Cardiac muscle cell (in vitro differentiated cells and primary cell): Measurements from ENCODE around the gene ITIH1. TPM values are rescaled to one million over a fixed set of nuclear protein-coding genes. Genes with fewer than 3 reads are reported as not detected.

Experiments
- DNase-seq, 2 donors: peaks; one replicate each; pipeline versions ENCODE4 v3.0.0 to v3.0.0-alpha.2; 2010 to 2017; ENCODE audit warnings: low read depth in 1 of 2, low spot score in 1 of 2
- H3K27ac ChIP-seq: fragments of 200-600 bp; sonication (generic); 2 replicates; pipeline ENCODE4 v1.5.1; 2016
- H3K27me3 ChIP-seq: fragments of 200-600 bp; sonication (generic); 2 replicates; pipeline ENCODE4 v1.6.0; 2016; ENCODE audit warnings: control low read depth
- H3K36me3 ChIP-seq: fragments of 200-600 bp; sonication (generic); 2 replicates; pipeline ENCODE4 v1.5.1; 2016; ENCODE audit warnings: control low read depth
- H3K4me1 ChIP-seq: fragments of 200-600 bp; sonication (generic); 2 replicates; pipeline ENCODE4 v1.8.1; 2017; ENCODE audit warnings: low read depth, mild to moderate bottlenecking, mixed run types
- H3K4me3 ChIP-seq: fragments of 200-600 bp; sonication (generic); 2 replicates; pipeline ENCODE4 v1.5.1; 2016; ENCODE audit warnings: mild to moderate bottlenecking
- H3K9me3 ChIP-seq: fragments of 200-600 bp; sonication (generic); 2 replicates; pipeline ENCODE4 v1.5.1; 2017; ENCODE audit warnings: low read depth, mild to moderate bottlenecking, control low read depth
- polyA plus RNA-seq: library from polyadenylated mRNA; unstranded; fragments of >200 nt; fragmentation: Nextera tagmentation; extraction: Ambion mirVana; gene quantifications from 2 replicates; pipeline ENCODE4 v1.2.1, GENCODE V29; 2016
- total RNA-seq: library from RNA; depleted of rRNA; stranded (reverse); fragments of >200 nt; gene quantifications from 2 replicates; pipeline ENCODE4 v1.2.3, GENCODE V29; 2016
- TF ChIP-seq, protein P1 (sequence below): IDR thresholded peaks from 2 replicates; pipeline ENCODE4 v1.5.1; 2012; ENCODE audit warnings: low read depth, mild to moderate bottlenecking, low read length

The ITIH1 gene
- total and polyA plus RNA-seq, 2 experiments from 2014 or later = 0.20 TPM; not detected in 1

DNA sequence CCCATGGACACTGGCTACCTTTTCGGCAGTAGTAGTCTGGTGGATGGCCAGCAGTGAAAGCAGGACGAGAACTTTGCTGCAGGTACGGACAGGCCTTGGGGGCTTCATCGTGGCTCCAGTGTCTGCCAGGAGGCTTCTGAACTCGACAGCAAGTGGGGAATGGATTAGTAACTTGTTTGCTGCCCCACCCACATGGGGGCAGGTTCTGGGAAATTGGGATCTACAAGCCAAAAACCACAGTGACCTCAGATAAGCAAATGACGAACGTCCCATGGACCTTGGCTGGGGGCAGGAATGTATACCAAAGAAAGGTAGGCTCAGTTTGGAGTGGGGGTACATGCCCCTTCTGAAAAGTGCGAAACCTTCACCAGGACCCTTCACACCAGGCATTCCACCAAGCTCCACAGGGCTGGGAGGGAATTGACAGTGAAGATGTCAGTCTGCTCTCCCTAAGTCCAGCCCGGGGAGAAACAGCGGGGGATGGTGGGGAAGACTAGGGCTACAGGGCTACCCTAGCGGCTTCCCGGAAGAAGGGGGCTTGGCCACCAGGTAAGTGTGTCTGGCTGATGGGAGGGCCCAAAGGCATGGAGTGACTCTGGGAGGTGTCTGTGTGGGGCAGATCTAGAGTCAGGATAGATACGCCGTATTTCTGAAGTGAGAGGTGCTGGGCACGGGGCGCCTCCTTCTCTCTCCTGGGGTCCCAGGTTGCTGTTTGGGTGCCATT, 53.3 kb downstream of the ITIH1 start, which contains the start of gene ITIH4:
Gene ITIH4, minus strand, starts transcription at position 138 of the 724 bp plus-strand sequence. Its CDS starts 30 bp downstream, at position 108.
- DNase-seq = peak in 1 of 2 donors; percentile 18
- Histone ChIP-seq H3K4me3 (no peak within 1 kb of the TSS), H3K36me3 (no peaks in the 10 kb centered on the region), H3K27ac (no peak within 1 kb of the TSS), H3K27me3 (no peaks in the 10 kb centered on the region), H3K9me3 (no peaks in the 10 kb centered on the region), H3K4me1 (no peaks in the 10 kb centered on the region)
- TF ChIP-seq, protein P1, sequence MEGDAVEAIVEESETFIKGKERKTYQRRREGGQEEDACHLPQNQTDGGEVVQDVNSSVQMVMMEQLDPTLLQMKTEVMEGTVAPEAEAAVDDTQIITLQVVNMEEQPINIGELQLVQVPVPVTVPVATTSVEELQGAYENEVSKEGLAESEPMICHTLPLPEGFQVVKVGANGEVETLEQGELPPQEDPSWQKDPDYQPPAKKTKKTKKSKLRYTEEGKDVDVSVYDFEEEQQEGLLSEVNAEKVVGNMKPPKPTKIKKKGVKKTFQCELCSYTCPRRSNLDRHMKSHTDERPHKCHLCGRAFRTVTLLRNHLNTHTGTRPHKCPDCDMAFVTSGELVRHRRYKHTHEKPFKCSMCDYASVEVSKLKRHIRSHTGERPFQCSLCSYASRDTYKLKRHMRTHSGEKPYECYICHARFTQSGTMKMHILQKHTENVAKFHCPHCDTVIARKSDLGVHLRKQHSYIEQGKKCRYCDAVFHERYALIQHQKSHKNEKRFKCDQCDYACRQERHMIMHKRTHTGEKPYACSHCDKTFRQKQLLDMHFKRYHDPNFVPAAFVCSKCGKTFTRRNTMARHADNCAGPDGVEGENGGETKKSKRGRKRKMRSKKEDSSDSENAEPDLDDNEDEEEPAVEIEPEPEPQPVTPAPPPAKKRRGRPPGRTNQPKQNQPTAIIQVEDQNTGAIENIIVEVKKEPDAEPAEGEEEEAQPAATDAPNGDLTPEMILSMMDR = no peak

DNA sequence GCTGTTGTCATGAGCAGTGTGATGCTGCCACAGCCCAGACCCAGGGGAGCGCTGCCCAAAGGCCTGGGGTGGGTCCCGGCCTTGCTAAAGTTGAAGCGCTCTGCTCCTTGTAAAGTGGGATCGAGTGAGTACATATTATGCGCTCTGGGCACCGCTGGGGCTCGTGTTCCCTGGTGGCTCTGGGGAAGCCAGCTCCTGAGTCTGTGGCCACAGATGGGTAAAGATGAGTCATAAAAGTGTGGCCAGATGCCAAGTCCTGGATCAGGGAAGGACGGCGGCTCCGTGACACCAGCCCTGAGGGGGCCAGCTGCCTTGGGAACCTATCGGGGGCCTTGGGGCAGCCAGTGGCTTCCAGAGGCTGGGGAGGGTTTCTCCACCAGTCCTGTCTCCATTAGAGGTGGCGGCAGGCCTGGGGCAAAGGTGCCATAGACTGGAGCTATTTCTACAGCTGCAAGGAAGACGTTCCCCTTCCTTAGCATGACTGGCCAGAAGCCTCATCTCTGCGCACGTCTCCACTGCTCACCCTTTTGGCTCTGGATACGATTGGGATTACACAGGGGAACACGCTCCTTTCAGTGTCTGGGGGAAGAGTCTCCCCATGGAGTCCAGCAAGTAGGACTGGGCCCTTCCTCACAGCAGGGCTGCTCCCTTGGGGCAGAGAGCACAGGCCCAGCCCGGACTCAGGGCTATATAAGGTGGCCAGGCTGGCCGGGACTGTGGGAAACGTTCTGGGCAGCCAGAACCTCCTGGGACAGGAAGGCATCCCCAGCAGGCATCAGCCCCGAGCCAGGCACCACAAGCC, 54.3 kb downstream of the ITIH1 start:
- Histone ChIP-seq H3K27me3 (no peaks in the 10 kb centered on the region), H3K27ac (no peak overlapping the region), H3K4me1 (no peaks in the 10 kb centered on the region), H3K9me3 (no peaks in the 10 kb centered on the region), H3K36me3 (no peaks in the 10 kb centered on the region), H3K4me3 (no peak overlapping the region)
- TF ChIP-seq, protein P1 = no peak
- peak in 1 of 2 donors; percentile 74 for DNase-seq

DNA sequence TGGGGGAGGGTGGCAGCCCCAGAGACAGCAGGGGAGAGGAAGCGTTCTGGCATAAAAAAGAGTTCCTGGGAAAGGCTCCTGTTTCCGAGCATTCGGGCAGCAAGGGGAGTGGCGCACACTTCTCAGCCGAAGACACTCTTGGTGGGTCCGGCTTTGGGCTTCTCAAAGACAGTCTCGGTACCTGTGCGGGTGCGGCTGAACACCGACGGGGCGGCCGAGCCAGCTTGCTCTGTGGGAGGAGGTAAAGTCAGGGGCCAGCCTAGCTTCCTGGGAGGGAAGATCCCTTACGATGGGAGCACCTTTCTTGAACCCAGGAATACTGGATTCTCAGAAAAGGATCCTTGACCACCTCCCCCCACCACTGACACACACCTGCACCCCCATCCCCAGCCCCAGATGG, 55.8 kb downstream of the ITIH1 start:
- no peaks in the 10 kb centered on the region for H3K36me3 ChIP-seq
- no peaks in the 10 kb centered on the region for H3K27me3 ChIP-seq
- no peak for DNase-seq
- no peaks in the 10 kb centered on the region for H3K4me1 ChIP-seq
- H3K4me3 ChIP-seq = no peak overlapping the region
- H3K9me3 ChIP-seq = no peaks in the 10 kb centered on the region
- TF ChIP-seq, protein P1 = no peak
- H3K27ac ChIP-seq = no peak overlapping the region

DNA sequence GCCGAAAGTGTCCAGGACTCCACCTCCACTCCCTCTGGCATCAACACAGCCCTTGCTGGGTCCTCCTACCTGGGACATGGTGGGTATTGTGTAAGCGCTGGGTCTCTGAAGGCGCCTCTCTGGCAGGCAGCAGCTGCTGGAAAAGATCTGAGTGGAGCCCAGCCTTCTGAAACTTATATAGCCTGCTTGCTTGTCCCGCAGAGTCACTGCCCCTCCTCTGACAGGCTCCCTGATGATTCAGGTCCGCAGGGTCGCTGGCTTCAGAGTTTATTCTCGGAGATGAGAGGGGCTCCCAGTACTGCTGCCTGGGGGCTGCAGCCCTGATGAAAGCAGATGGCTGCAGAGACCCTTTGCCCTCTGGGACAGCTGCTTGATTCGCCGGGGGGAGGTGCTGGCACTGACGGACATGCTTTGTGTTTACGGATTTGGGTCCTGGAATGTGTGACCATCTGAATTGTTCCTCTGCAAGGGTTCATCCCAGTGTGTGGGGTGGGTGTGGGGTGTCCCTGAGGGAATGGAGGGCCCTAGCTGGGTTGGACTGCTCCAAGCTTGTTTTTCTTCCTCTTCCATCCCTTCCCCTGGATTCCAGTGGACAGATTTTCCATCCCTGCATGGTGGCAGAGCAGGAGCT, 57.6 kb downstream of the ITIH1 start, which contains the start of gene MUSTN1:
Gene MUSTN1, minus strand, starts transcription at position 149 of the 631 bp plus-strand sequence. Its CDS starts 71 bp downstream, at position 78.
- no peaks in the 10 kb centered on the region for H3K36me3 ChIP-seq
- H3K27me3 ChIP-seq = no peaks in the 10 kb centered on the region
- DNase-seq = peak; percentile 29 to 38
- H3K9me3 ChIP-seq = no peaks in the 10 kb centered on the region
- H3K4me1 ChIP-seq = no peaks in the 10 kb centered on the region
- H3K27ac ChIP-seq = no peak within 1 kb of the TSS
- H3K4me3 ChIP-seq = no peak within 1 kb of the TSS
- TF ChIP-seq, protein P1 = no peak

DNA sequence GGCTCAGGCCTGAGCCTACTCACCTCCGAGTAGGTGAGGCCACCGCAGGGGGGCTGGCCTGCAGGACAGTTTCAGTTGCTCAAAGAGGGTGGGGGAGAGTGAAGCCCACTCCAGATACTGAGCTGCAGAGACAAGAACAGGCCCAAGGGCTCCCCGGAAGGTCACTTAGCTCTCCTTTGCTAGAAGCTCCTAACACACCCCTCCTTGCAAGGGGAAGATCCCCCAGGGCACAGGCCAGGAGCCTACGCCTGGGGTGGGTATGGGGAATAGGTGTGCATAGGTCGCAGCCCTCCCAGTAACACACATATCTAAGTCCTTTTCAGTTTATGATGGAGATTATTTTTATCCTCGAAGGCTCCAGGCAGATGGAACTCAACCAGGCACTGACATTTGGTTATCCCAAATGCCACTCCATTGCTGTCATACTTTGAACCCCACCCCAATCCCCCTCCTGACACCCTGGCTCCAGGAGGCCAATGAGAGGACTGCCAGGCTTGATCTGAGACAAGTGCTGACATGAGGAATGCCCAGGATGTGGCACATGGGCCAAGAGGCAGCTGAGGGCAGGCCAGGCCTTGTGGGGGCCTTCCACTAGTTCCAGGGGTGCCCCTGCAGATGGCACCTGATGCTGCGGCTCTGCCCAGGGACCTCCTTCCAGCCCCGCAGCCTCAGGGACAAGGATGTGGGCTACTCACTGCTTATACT, 58.5 kb downstream of the ITIH1 start:
- no peaks in the 10 kb centered on the region for H3K4me1 ChIP-seq
- H3K27ac ChIP-seq = no peak overlapping the region
- no peak overlapping the region for H3K4me3 ChIP-seq
- H3K27me3 ChIP-seq = no peaks in the 10 kb centered on the region
- no peaks in the 10 kb centered on the region for H3K36me3 ChIP-seq
- H3K9me3 ChIP-seq = no peaks in the 10 kb centered on the region
- TF ChIP-seq, protein P1 = no peak
- no peak for DNase-seq
